Esophagus squamous epithelium (tissue), 5 donors: ENCODE results near the gene TUBB1. TPM values are rescaled to one million over a fixed set of nuclear protein-coding genes. Genes with fewer than 3 reads are reported as not detected.
A peak's percentile ranks its signal among the peaks of the same experiment; 100 is the strongest.

Source experiments
- DNase-seq: peaks from one replicate; lab custom pipeline; 2025; lab: John Stamatoyannopoulos, UW
- H3K27ac ChIP-seq, 4 donors: fragments of 200-600 bp; sonication (generic); one replicate each; pipeline ENCODE4 v1.5.1; 2016 to 2019; ENCODE audit warnings: mild to moderate bottlenecking in 1 of 4
- H3K27me3 ChIP-seq, 4 donors: fragments of 200-600 bp; sonication (generic); 1 replicate in 3 of 4; 2 replicates in 1 of 4; pipeline versions ENCODE4 v1.5.1 to v1.6.0; 2017 to 2021; ENCODE audit warnings: antibody characterized with exemption in 1 of 4
- H3K36me3 ChIP-seq, 3 donors: fragments of 200-600 bp; sonication (generic); one replicate each; pipeline ENCODE4 v1.5.1; 2016 to 2019
- H3K4me1 ChIP-seq, 3 donors: fragments of 200-600 bp; sonication (generic); one replicate each; pipeline ENCODE4 v1.5.1; 2017 to 2019
- H3K4me3 ChIP-seq, 4 donors: fragments of 200-600 bp; sonication (generic); 1 replicate in 3 of 4; 2 replicates in 1 of 4; pipeline ENCODE4 v1.5.1; 2016 to 2019; ENCODE audit warnings: mild to moderate bottlenecking in 2 of 4, moderate library complexity in 1 of 4
- H3K9me3 ChIP-seq, 3 donors: fragments of 200-600 bp; sonication (generic); one replicate each; pipeline ENCODE4 v1.5.1; 2016 to 2019
- POLR2A ChIP-seq, 4 donors: fragments of 450-650 bp; IDR thresholded peaks; one replicate each; pipeline ENCODE4 v1.6.1; 2017; ENCODE audit warnings: antibody characterized with exemption in 4 of 4, mild to moderate bottlenecking in 4 of 4, moderate library complexity in 3 of 4
- WGBS, 2 donors: methylation state at CpG; one replicate each; pipeline ENCODE4 v1.1.5; 2018; 5-methylcytosine and 5-hydroxymethylcytosine counted together
- intact Hi-C: fragments of 100-400 bp; cut with DNase I; formaldehyde crosslinking; loops from one replicate; pipeline ENCODE4 v1.15.0; 2022
- total RNA-seq, 4 donors: library from RNA; depleted of rRNA; stranded (reverse); fragments of >200 nt; gene quantifications; one replicate each; pipeline ENCODE4 v1.1.0, GENCODE V29; 2016
- TF ChIP-seq, protein P1 (sequence below), 6 experiments: fragments of 450-650 bp in 4 of 6; fragments of 200-600 bp in 2 of 6; sonication (generic) in 2 of 6; IDR thresholded peaks; one replicate each; pipeline ENCODE4 v1.5.1; 2016 to 2019; ENCODE audit warnings: antibody characterized with exemption in 6 of 6, mild to moderate bottlenecking in 4 of 6, moderate library complexity in 4 of 6
- donor health status: DM: yes; HTN: yes; CAD: no.

Gene TUBB1
- total RNA-seq, 4 donors from 2014 or later: 0.19 TPM; not detected in 3

DNA sequence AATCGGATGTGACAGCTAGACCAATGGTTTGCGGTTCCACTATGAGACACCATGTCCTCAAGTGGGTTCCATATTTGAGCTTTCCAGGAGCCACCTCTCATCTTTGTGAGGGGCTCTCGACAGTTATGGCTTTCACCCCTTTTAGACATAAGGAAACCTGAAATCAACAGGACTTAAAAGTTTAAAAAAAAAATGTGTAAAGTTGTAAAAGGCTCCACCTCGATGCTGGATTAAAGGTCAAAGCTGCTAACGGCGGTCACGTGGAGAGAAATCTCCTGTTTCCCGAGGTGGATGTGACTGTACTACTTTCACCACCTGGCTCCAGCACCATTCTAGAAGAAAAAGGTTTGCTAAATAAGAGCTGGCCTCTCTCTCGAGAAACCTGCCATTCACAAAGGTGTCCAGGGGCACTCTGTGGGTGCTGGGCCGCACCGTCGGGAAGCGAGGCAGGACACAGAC lies 12.4 kb downstream of the TUBB1 start:
- peaks cover 10 to 69% (median 16%) of the 10 kb centered on the region in 3 donors for H3K36me3 ChIP-seq

DNA sequence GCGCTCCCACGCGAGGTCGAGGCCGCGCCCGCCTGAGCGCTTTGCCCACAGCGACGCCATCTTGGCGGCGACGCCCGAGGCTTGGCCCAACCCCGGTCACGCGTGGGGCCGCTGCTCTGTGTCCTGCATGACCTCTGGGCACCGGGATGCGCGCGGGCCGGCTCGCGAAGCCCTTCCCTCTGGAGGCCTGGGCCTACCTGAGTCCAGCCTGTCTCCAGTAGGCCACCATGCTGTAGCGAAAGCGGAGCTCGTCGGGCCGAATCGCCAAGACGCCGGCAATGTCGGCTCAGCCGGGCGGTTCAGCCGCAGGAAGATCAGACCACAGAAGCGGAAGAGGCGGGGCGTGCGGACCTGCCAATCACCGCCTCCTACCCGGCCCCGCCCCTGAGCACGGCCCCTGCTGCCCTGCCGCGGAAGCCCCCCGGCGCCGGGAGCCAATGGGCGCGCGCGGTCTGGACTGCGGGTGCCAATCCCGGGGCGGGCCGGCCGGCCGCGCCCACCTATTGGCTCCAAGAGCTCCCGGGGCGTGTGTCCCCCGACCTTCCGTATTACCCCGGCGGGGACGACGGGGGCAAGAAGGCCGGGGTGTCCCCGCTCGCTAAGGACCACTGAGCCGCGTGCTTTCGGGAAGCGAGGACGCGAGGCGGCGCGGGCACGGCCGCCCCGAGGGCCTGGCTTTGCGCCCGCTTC lies 12.9 kb downstream of the TUBB1 start, which contains the start of gene ATP5F1E:
ATP5F1E (minus strand) TSS at position 313 of the 690 bp plus-strand sequence; CDS start at position 229, 84 bp downstream.
- WGBS, 2 donors: 0% methylated on average over 18 of the region's 86 CpGs; no CpG with 5 or more reads in 1 of the 2 donors
- Histone ChIP-seq H3K27ac (peak within 1 kb of the TSS; percentile 84 to 92 (median 90)), H3K4me1 (peaks cover 20 to 55% (median 30%) of the 10 kb centered on the region in 3 donors), H3K36me3 (peaks cover 10 to 69% (median 19%) of the 10 kb centered on the region in 3 donors), H3K4me3 (peak within 1 kb of the TSS; percentile 49 to 83 (median 73)), H3K27me3 (no peaks in the 10 kb centered on the region), H3K9me3 (no peaks in the 10 kb centered on the region)
- peak; percentile 77 for DNase-seq
- intact Hi-C loops: loop anchor here (10.0 kb wide), 1 partner anchor 137 kb away; no protein-coding TSS in a partner anchor
- TF ChIP-seq, protein P1, sequence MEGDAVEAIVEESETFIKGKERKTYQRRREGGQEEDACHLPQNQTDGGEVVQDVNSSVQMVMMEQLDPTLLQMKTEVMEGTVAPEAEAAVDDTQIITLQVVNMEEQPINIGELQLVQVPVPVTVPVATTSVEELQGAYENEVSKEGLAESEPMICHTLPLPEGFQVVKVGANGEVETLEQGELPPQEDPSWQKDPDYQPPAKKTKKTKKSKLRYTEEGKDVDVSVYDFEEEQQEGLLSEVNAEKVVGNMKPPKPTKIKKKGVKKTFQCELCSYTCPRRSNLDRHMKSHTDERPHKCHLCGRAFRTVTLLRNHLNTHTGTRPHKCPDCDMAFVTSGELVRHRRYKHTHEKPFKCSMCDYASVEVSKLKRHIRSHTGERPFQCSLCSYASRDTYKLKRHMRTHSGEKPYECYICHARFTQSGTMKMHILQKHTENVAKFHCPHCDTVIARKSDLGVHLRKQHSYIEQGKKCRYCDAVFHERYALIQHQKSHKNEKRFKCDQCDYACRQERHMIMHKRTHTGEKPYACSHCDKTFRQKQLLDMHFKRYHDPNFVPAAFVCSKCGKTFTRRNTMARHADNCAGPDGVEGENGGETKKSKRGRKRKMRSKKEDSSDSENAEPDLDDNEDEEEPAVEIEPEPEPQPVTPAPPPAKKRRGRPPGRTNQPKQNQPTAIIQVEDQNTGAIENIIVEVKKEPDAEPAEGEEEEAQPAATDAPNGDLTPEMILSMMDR (IDR thresholded peaks at IDR 0.05): peak in 1 of 6 experiments; percentile 11
- peak in 3 of 4 donors; percentile 83 to 94 (median 93) for TF ChIP-seq POLR2A (IDR thresholded peaks at IDR 0.05)

More for the DNA sequence above, 12.4 kb downstream of the TUBB1 start:
- Histone ChIP-seq H3K4me1 (peaks cover 20 to 59% (median 30%) of the 10 kb centered on the region in 3 donors), H3K9me3 (no peaks in the 10 kb centered on the region), H3K4me3 (peak overlapping the region; percentile 49 to 83 (median 73)), H3K27ac (peak overlapping the region; percentile 84 to 92 (median 90)), H3K27me3 (no peaks in the 10 kb centered on the region)
- no peak for TF ChIP-seq POLR2A (IDR thresholded peaks at IDR 0.05)
- TF ChIP-seq, protein P1 (IDR thresholded peaks at IDR 0.05): no peak
- no peak for DNase-seq
- 17% methylated on average over 9 to 11 of the region's 13 CpGs for WGBS, 2 donors
- intact Hi-C loops: loop anchor here (10.0 kb wide), 1 partner anchor 137 kb away; no protein-coding TSS in a partner anchor

DNA sequence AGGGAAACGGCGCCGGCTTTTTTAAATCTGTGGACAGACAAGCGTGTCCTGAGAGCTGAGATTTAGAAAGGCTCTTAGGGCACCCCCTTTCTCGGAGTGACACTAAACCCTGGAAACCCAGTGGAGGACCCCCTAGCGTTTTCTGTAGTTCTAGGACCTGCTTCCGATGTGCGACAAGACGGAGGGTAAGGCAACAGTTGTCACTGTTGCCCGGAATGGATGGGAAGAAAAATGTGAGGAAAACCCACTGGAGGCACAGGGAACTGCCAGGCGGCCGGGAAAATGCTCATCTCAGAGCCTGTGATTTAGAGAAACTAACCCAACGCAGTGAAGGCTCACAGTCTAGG lies 13.5 kb downstream of the TUBB1 start:
- TF ChIP-seq, protein P1 (IDR thresholded peaks at IDR 0.05): peak in 5 of 6 experiments; percentile 0 to 51 (median 28)
- no peak for TF ChIP-seq POLR2A (IDR thresholded peaks at IDR 0.05)
- Histone ChIP-seq H3K27ac (peak overlapping the region; percentile 84 to 92 (median 90)), H3K4me1 (peaks cover 20 to 50% (median 27%) of the 10 kb centered on the region in 3 donors), H3K9me3 (no peaks in the 10 kb centered on the region), H3K27me3 (no peaks in the 10 kb centered on the region), H3K4me3 (peak overlapping the region; percentile 49 to 83 (median 73)), H3K36me3 (peaks cover 10 to 69% (median 24%) of the 10 kb centered on the region in 3 donors)
- 1 to 2% methylated on average over 9 of the region's 13 CpGs for WGBS, 2 donors
- intact Hi-C loops: loop anchor here (10.0 kb wide), 1 partner anchor 138 kb away; no protein-coding TSS in a partner anchor
- no peak for DNase-seq

DNA sequence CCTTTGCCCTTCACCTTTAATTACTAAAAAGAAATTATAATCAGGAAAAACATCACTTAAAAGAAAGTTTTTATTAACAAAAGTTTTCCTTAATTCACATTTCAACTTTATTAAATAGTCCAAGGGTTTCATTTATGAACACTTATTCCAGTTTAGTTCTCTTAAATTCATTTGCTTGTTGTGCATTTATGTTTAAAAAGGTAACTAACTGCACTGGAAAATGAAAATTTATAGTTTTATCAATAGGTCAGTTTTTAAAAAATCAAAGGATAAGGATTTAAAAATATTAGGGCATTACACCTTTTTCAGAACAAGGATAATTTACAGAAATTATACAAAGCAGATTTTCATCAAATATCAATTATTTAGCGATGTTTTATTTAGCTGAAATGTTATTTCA lies 13.9 kb downstream of the TUBB1 start:
- Histone ChIP-seq H3K4me1 (peaks cover 20 to 46% (median 27%) of the 10 kb centered on the region in 3 donors), H3K27me3 (no peaks in the 10 kb centered on the region), H3K9me3 (no peaks in the 10 kb centered on the region), H3K36me3 (peaks cover 10 to 69% (median 28%) of the 10 kb centered on the region in 3 donors), H3K27ac (peak overlapping the region in 3 of 4 donors; percentile 84 to 92 (median 90)), H3K4me3 (peak overlapping the region; percentile 49 to 83 (median 73))
- no peak for TF ChIP-seq POLR2A (IDR thresholded peaks at IDR 0.05)
- intact Hi-C loops: loop anchor here (10.0 kb wide), 1 partner anchor 138 kb away; no protein-coding TSS in a partner anchor
- DNase-seq: no peak
- 93 to 96% methylated on average over 1 of the region's 1 CpG for WGBS, 2 donors

DNA sequence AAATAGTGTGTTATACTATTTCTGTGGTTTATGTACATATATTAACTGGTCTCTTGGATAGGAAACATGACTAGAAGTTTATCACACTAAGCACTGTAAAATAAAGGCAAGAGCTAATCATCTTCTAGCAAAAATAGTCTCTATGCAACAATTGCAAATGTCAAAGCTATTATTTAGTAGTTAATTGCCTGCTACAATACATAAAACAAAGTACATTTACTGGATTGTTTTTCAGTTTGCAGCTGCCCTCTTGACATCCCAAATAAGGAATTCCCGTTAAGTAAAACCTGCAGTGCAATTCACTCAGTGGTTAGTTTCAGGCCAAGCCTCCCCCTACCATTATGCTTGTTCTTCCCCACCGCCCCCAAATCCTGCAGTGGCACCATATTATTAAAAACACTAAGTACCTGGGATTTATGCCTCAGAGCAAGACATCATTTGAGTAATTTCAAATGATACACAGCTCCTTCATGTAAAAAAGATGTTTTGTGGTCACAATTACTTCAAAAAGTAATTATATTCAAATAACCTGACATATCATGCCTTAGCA lies 14.5 kb downstream of the TUBB1 start:
- peaks cover 10 to 66% (median 28%) of the 10 kb centered on the region in 3 donors for H3K36me3 ChIP-seq
- 80 to 87% methylated on average over 2 of the region's 2 CpGs for WGBS, 2 donors
- DNase-seq: no peak
- intact Hi-C loops: loop anchor here (10.0 kb wide), 1 partner anchor 139 kb away; no protein-coding TSS in a partner anchor
- TF ChIP-seq POLR2A (IDR thresholded peaks at IDR 0.05): no peak
- TF ChIP-seq, protein P1 (IDR thresholded peaks at IDR 0.05): no peak
- no peaks in the 10 kb centered on the region for H3K27me3 ChIP-seq
- peaks cover 20 to 40% (median 24%) of the 10 kb centered on the region in 3 donors for H3K4me1 ChIP-seq
- no peaks in the 10 kb centered on the region for H3K9me3 ChIP-seq
- H3K27ac ChIP-seq: no peak overlapping the region
- no peak overlapping the region for H3K4me3 ChIP-seq
